Endothelial cell of umbilical vein (primary cell): ENCODE data around the gene SLC43A1. TPM values are rescaled to one million over a fixed set of nuclear protein-coding genes. Genes with fewer than 3 reads are reported as not detected.

Experiments used
- BruUV-seq: library from RNA; stranded (reverse); fragments of 400-500 nt; replicated peaks from 2 replicates; lab custom pipeline; 2021; lab: Mats Ljungman, UMichigan
- CTCF ChIA-PET: fragments of 300-600, 350-600 bp; sonication (Branson Sonifier 250); formaldehyde crosslinking; loops from one replicate; lab custom pipeline; 2021; ENCODE audit warnings: antibody characterized with exemption, inconsistent platforms; lab: Charles Lee
- POLR2A ChIA-PET: fragments of 300-600, 350-600 bp; sonication (Branson Sonifier 250); formaldehyde crosslinking; loops from one replicate; lab custom pipeline; 2021; ENCODE audit warnings: antibody characterized with exemption, inconsistent platforms; lab: Charles Lee
- DNase-seq: peaks from one replicate; pipeline ENCODE4 v3.0.0-alpha.2; 2011; ENCODE audit warnings: low read depth, low spot score
- FAIRE-seq: peaks from 2 replicates; lab custom pipeline; 2011; peaks lifted over from hg19 to GRCh38; lab: Jason Lieb, UNC
- H2AFZ ChIP-seq: 2 replicates; pipeline ENCODE4 v1.6.0; 2012; ENCODE audit warnings: low read depth, low read length, control low read depth, inconsistent platforms
- H3K27ac ChIP-seq: 2 replicates; pipeline ENCODE4 v1.5.1; 2011; ENCODE audit warnings: low read depth, mild to moderate bottlenecking, control low read depth, low read length, moderate library complexity; ENCODE audit not compliant: insufficient read depth
- H3K27me3 ChIP-seq, 2 experiments: 2 replicates each; pipeline versions ENCODE4 v1.6.0 to v1.6.1; 2011; ENCODE audit warnings: low read length in 2 of 2, mixed read lengths in 1 of 2; ENCODE audit not compliant: control insufficient read depth in 2 of 2, insufficient read depth in 2 of 2
- H3K36me3 ChIP-seq, 2 experiments: 2 replicates in 1 of 2; 3 replicates in 1 of 2; pipeline ENCODE4 v1.5.1; 2011; ENCODE audit warnings: low read length in 2 of 2, mild to moderate bottlenecking in 1 of 2, moderate library complexity in 1 of 2; ENCODE audit not compliant: control insufficient read depth in 2 of 2, insufficient read depth in 2 of 2; ENCODE audit errors: extremely low read depth in 1 of 2
- H3K4me1 ChIP-seq: 3 replicates; pipeline ENCODE4 v1.5.1; 2011; ENCODE audit warnings: mild to moderate bottlenecking, low read length; ENCODE audit not compliant: control insufficient read depth, insufficient read depth; ENCODE audit errors: extremely low read depth
- H3K4me2 ChIP-seq: 2 replicates; pipeline ENCODE4 v1.6.1; 2011; ENCODE audit warnings: low read length, control low read depth, mixed read lengths; ENCODE audit not compliant: insufficient read depth
- H3K4me3 ChIP-seq, 3 experiments: fragments of 200-600 bp in 1 of 3; sonication (generic), shearing (Covaris generic) in 1 of 3; replicated peaks in 1 of 3; 2 replicates each; pipeline ENCODE4 v1.5.1; 2011 to 2016; ENCODE audit warnings: control low read depth in 3 of 3, low read length in 3 of 3, mild to moderate bottlenecking in 2 of 3, inconsistent platforms in 1 of 3, low read depth in 1 of 3, moderate library complexity in 1 of 3; ENCODE audit not compliant: insufficient read depth in 1 of 3
- H3K79me2 ChIP-seq: 2 replicates; pipeline ENCODE4 v1.6.0; 2012; ENCODE audit warnings: low read length, inconsistent platforms; ENCODE audit not compliant: control insufficient read depth, insufficient read depth
- H3K9ac ChIP-seq: replicated peaks from 2 replicates; pipeline ENCODE3; 2011; ENCODE audit warnings: low read length, control low read depth; ENCODE audit not compliant: insufficient read depth; ENCODE audit errors: extremely low read depth
- H3K9me1 ChIP-seq: replicated peaks from 3 replicates; pipeline ENCODE4 v1.6.0; 2011; ENCODE audit warnings: mild to moderate bottlenecking, low read length; ENCODE audit not compliant: control insufficient read depth, insufficient read depth; ENCODE audit errors: extremely low read depth
- H3K9me3 ChIP-seq: replicated peaks from 2 replicates; pipeline ENCODE4 v1.5.1; 2012; ENCODE audit warnings: low read length, inconsistent platforms; ENCODE audit not compliant: control insufficient read depth, insufficient read depth
- H4K20me1 ChIP-seq: replicated peaks from 2 replicates; pipeline ENCODE3; 2011; ENCODE audit warnings: mild to moderate bottlenecking, low read length; ENCODE audit not compliant: control insufficient read depth, insufficient read depth; ENCODE audit errors: extremely low read depth
- CTCF ChIP-seq, 2 donors: IDR thresholded peaks; 1 replicate in 1 of 2; 2 replicates in 1 of 2; pipeline ENCODE4 v1.5.1; 2011; ENCODE audit warnings: low read length in 2 of 2, mild to moderate bottlenecking in 2 of 2, moderate library complexity in 2 of 2, control low read depth in 1 of 2, inconsistent platforms in 1 of 2, low read depth in 1 of 2; ENCODE audit not compliant: insufficient read depth in 1 of 2; ENCODE audit errors: extremely low read depth in 1 of 2
- EZH2 ChIP-seq: IDR thresholded peaks from 2 replicates; pipeline ENCODE4 v1.6.1; 2012; ENCODE audit warnings: borderline replicate concordance, low read depth, mild to moderate bottlenecking, moderate library complexity, low read length, inconsistent platforms; ENCODE audit not compliant: severe bottlenecking
- FOS ChIP-seq: IDR thresholded peaks from 2 replicates; pipeline ENCODE4 v1.6.1; 2011; ENCODE audit warnings: mild to moderate bottlenecking, low read length, moderate library complexity, borderline replicate concordance; ENCODE audit not compliant: insufficient read depth
- GATA2 ChIP-seq: IDR thresholded peaks from 2 replicates; pipeline ENCODE4 v1.7.0; 2011; ENCODE audit warnings: low read depth, mild to moderate bottlenecking, moderate library complexity, mixed read lengths, low read length; ENCODE audit not compliant: insufficient read length, insufficient read depth
- JUN ChIP-seq: IDR thresholded peaks from 2 replicates; pipeline ENCODE4 v1.6.1; 2011; ENCODE audit warnings: borderline replicate concordance, low read depth; ENCODE audit not compliant: insufficient read length, insufficient read depth
- MAX ChIP-seq: IDR thresholded peaks from 2 replicates; pipeline ENCODE4 v1.6.1; 2011; ENCODE audit not compliant: insufficient read depth, insufficient read length
- MYC ChIP-seq: IDR thresholded peaks from one replicate; pipeline ENCODE4 v1.6.1; 2011; ENCODE audit warnings: mild to moderate bottlenecking, low read depth, low read length
- POLR2A ChIP-seq: IDR thresholded peaks from 2 replicates; pipeline ENCODE4 v1.6.1; 2012; ENCODE audit warnings: low read depth, mild to moderate bottlenecking, control low read depth, low read length
- POLR2AphosphoS5 ChIP-seq: IDR thresholded peaks from 2 replicates; pipeline ENCODE4 v1.6.1; 2012; ENCODE audit warnings: low read depth, mild to moderate bottlenecking, control low read depth, low read length, moderate library complexity; ENCODE audit not compliant: insufficient read depth
- dilution Hi-C: fragments of 300-500 bp; cut with MboI; formaldehyde crosslinking; loops from one replicate; pipeline ENCODE4 v1.15.0; 2019; ENCODE audit warnings: low sequenced_read_pairs; ENCODE audit not compliant: extremely low pct_ligation_motif_present
- intact Hi-C: fragments of 100-400 bp; cut with micrococcal nuclease; formaldehyde crosslinking; loops from one replicate; pipeline ENCODE4 v1.10.0; 2022
- polyA plus RNA-seq, 4 experiments: library from polyadenylated mRNA; depleted of rRNA in 3 of 4; stranded (reverse) in 3 of 4; unstranded in 1 of 4; fragments of >200 nt; gene quantifications; 2 replicates each; pipeline versions ENCODE4 v1.2.1 to v1.2.3, GENCODE V29; 2011 to 2012; ENCODE audit warnings: missing spikeins in 1 of 4
- total RNA-seq: library from RNA; stranded (reverse); gene quantifications from 2 replicates; pipeline ENCODE4 v1.2.3, GENCODE V29; 2021

SLC43A1 gene
- total and polyA plus RNA-seq, 2 donors (not counting 3 experiments of a cell fraction or from before 2014, with no cell fraction given): 13.7 to 19.5 TPM

- Histone ChIP-seq H3K4me1 (peaks cover 3% of the 10 kb centered on the region), H3K9me1 (no peaks in the 10 kb centered on the region), H3K9me3 (no peaks in the 10 kb centered on the region), H3K9ac (no peak overlapping the region), H3K27ac (no peak overlapping the region), H4K20me1 (no peaks in the 10 kb centered on the region), H3K27me3 (peaks cover 3 to 6% of the 10 kb centered on the region in 2 experiments), H3K4me2 (peak overlapping the region; percentile 16), H3K79me2 (no peaks in the 10 kb centered on the region), H3K4me3 (peak overlapping the region in 2 of 3 experiments; percentile 14 to 35), H2AFZ (peak overlapping the region; percentile 55), H3K36me3 (no peaks in the 10 kb centered on the region)
- ChIA-PET CTCF (interaction anchor here (0.7 to 9.9 kb wide), 11 partner anchors 10 to 157 kb away, joined by 3 to 152 read pairs (median 5); partner anchors contain the start of gene RTN4RL2), POLR2A (no interaction called here)
- DNase-seq (peak; percentile 37), FAIRE-seq (no peak)
- TF ChIP-seq GATA2 (no peak), POLR2AphosphoS5 (no peak), JUN (no peak), MAX (peak; percentile 68), EZH2 (peak; percentile 83), MYC (peak; percentile 85), POLR2A (no peak), CTCF (IDR thresholded peaks at IDR 0.05; ENCODE audit: extremely low read depth in 1 of 2, insufficient read depth in 1 of 2, low read depth in 1 of 2, low read length in 2 of 2) (peak; percentile 78 to 90), FOS (no peak)
- dilution Hi-C loops: no loop called here
- BruUV-seq: no TSS peak
- intact Hi-C loops: loop anchor here (1.0 kb wide), 1 partner anchor 25 kb away; no protein-coding TSS in a partner anchor
These were observed 32.5 kb downstream of the SLC43A1 start for GRCh38 chr11:57482782-57483561.
